ENCODE results near the gene VPS18.

VPS18 gene

DNA sequence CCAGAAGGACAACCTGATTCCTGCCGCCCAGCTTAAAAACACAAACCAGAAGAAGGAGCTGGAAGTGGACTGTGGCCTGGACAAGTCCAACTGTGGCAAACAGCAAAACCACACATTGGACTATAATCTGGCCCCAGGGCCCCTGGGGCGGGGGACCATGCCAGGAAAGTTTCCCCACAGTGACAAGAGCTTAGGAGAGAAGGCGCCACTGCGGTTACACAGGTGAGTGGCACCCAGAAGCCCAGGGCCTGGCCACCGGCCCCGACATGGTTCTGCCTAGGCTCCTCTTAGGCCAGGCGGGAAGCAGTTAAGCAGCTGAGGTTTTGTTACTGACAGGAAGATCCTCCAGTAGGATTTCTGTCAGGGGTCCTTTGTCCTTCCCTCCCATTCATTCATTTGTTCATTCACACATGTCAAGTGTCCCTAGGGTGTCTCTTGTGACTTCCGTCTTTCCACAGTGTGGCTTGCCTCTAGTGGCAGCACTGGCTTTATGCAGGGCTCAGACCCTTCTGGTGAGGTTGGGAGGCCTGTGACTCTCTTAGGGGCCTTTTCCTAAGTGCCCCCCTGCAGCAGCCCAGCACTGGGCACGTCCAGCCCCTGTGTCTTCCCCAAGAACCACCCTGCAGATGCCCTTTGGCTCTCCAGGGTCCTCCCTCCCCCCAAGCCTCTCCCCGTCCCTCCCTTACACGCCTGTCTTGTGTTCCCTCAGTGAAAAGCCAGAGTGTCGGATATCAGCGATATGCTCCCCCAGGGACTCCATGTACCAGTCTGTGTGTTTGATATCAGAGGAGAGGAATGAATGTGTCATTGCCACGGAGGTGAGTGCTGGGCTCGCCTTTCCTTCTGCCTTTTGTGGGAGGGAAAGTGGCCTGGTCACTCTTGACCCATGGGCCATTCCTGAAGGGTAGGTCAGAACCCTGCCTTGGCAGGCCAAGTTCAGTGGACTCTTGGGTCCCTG, 42.7 kb downstream of the VPS18 start:
- no peak for DNase-seq (ENCODE audit: low spot score)

DNA sequence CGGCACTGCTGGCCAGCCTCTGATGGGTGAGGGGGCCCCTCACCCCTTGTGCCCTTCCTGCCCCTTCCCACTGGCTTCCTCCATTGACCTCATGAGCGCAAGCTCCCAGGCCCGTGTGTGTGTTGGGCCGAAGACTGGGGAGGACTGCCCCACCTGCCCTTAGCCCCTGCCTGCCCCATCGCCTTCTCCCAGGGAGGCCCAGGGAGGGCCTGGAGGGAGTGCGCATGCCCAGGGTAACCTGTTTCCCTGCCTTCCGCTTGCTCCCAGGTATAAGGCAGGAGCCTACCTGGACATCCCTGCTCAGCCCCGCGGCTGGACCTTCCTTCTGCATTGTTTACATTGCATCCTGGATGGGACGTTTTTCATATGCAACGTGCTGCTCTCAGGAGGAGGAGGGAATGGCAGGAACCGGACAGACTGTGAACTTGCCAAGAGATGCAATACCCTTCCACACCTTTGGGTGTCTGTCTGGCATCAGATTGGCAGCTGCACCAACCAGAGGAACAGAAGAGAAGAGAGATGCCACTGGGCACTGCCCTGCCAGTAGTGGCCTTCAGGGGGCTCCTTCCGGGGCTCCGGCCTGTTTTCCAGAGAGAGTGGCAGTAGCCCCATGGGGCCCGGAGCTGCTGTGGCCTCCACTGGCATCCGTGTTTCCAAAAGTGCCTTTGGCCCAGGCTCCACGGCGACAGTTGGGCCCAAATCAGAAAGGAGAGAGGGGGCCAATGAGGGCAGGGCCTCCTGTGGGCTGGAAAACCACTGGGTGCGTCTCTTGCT, 43.7 kb downstream of the VPS18 start:
- peak; percentile 72 for DNase-seq (ENCODE audit: low spot score)

GRCh38 chr15:40938536-40938870, 44.3 kb downstream of the VPS18 start:
- no peak for DNase-seq (ENCODE audit: low spot score)

DNA sequence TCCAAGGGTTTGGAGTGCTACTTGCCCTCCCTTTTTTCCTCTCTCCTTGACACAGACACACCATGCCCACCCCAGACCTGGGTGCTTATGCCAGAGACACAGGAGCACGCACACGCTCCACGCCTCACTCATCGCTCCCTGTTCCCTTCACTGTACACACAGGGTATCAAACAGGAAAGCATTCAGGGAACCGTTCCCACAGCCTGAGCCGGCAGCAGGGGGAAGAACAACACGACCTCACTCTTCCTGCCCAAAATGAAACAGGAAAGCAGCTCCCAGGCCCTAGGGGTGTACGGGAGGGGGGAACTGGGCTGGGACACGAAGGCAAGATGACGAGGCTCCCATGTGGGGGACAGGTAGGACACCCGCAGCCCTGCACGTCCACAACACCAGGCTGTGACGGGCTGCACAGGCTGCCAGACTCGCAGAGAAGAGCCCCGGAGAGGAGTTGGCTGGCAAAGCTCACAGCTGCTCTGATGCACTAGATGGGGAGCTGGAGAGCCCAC, 46.1 kb downstream of the VPS18 start:
- DNase-seq (ENCODE audit: low spot score) = no peak

GRCh38 chr15:40941068-40941527, 46.8 kb downstream of the VPS18 start:
- DNase-seq (ENCODE audit: low spot score) = no peak

GRCh38 chr15:40941528-40942336, 47.5 kb downstream of the VPS18 start:
- DNase-seq (ENCODE audit: low spot score) = peak; percentile 97

DNA sequence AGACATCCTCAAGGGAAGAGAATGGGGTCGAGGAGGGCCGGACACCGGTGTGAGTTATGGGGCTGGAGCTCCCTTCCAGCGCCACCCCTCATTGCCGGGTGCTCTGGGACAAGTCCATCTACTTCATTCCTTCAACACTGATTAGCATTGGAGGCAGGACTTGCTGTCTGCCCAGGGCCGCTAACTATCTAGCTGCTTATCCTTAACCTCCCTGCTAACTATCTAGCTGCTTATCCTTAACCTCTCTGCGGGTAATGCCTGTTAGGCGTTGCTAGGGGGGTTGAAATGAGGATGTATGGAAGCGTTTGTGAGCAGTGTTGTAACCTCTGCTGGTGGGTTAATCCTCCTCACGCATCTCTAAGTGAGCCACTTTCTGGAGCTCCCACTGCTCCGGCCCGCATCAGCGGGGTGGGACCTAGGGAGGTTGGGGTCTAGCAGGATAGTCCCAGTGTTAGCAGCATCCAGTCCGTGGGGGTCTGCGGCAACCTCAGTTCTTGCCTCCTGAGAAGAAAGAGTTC, 48.1 kb downstream of the VPS18 start:
- no peak for DNase-seq (ENCODE audit: low spot score)

DNA sequence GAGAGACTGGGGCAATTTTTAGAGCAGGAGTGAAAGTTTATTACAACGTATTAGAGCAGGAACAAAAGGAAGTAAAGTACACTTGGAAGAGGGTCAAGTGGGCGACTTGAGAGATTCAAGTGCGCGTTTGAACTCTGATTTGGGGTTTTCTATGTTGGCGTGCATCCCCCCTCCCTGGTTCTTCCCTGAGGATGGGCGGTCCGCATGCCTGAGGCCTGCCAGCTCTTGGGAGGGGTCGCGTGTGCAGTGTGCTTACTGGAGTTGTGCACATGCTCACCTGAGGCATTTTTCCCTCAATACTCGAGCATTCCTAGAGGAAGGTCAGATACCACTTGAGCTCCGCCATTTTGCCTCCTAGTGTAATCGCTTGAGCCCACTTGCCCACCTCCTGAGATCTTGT, 48.6 kb downstream of the VPS18 start:
- no peak for DNase-seq (ENCODE audit: low spot score)

DNA sequence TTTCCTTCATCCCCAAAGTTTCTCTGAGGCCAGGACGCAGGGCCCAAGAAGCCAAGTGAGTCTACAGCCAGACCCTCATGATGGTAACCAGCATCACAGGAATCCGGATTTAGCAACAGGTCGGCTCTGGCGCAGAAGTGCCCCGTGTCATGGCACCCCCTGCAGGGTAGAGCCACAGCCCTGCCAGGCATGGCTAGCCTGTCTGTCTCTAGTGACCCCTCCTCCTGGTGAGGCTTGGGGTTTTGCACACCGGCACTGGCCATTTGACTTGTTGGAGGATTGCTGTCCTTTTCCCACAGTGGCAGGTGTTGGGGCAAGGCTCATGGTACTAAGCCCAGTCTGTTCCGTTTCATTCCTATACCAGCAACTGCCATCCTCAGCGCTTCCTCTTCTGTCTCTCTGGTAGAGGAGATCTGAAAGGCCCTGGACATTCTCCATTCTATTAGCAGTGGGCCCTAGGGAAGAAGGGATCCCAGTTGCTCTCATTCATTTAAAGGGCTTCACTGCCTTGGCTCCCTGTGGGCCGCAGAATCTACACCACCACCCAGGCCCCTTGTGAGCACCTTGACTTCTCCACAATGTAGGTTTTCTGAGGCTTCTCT, 49.6 kb downstream of the VPS18 start:
- no peak for DNase-seq (ENCODE audit: low spot score)

DNA sequence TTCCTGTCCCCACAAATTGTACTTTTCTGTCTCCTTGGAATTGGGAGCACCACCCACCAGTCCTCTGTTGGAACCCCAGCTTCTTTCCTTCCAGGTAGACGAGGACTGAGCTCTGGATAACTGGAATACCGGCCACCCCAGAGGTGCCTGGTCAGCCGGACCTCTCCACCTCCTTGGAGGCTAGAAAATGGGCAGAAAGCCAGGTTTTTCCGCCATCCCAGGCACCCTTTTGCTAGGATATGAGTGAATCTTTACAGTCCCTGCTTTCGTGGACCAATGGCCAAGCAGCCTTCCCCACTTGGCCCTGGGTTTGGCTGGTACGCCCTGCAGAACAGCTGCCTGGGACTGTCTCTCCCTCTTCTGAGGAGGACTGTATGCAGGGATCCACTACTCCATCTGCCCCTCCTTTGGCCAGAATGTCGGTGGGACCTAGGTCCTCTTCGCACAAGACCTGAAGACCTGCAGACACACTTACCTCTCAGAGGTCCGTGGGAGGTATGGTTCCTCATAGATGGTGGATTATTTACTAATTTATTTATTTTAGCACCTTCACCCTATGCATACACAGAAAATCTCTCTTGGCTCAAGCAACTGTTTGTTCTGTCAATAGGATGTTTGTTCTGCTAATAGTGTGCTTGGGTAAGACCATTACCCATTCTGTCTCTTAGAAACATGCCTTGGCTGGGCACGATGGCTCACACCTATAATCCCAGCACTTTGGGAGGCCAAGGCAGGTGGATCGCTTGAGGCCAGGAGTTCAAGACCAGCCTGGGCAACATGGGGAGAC, 50.5 kb downstream of the VPS18 start:
- no peak for DNase-seq (ENCODE audit: low spot score)

DNA sequence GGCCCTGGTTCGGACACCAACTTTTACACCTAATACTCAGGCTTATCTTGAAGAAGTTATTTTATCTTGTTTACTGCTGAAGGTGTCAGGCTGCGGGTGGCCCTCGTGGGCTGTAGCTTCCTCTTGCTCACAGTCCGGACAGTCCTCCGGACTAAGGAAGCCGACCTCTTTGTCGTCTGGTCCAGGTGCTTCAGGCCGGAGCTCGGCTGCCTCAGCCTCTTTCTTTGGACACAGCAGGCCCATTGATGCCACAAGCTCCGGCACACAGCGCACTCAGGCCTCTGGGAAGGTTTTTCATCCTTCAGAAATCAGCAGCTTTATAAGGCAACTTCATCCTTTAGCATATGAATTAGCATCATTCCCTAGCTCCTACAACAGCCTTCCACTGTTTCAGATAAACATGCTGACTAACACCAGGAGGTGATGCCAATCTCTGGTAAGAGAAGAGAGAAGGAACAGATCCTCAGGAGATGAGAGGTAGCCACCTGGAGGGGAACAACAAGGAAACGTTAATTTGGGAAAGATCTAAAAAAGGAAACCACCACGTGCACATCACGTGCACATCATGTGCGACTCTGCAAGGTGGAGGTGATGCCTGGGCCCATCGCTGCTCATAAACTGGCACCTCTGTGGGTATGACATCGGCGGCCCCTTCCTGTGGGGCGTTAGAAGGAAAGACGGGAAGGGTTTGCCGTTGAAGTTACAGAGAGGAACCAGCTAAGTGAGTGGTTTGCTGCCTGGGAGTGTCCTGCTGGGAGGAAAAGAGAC, 54.6 kb downstream of the VPS18 start:
- DNase-seq (ENCODE audit: low spot score) = no peak

- no peak for DNase-seq (ENCODE audit: low spot score)
These were observed 55.5 kb downstream of the VPS18 start for GRCh38 chr15:40949756-40950207.

DNA sequence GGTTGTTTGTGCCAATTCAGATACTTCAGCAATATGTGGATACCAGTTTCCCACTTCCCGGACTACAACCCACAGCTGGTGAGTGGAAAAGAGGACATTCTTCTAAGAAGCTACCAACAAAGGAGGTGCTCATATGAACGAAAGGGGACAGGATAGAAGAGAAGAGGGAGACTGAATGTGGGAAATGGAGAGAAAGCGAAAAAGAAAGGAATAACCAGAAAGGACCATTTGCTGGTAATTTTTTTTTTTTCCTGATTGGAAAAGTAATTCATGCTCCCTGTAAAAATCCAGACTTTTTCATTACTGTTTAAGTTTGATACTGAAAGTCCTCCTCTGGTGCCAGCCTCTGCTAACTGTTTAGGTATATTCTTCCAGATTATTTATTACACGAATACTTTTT, 57.5 kb downstream of the VPS18 start:
- no peak for DNase-seq (ENCODE audit: low spot score)

DNA sequence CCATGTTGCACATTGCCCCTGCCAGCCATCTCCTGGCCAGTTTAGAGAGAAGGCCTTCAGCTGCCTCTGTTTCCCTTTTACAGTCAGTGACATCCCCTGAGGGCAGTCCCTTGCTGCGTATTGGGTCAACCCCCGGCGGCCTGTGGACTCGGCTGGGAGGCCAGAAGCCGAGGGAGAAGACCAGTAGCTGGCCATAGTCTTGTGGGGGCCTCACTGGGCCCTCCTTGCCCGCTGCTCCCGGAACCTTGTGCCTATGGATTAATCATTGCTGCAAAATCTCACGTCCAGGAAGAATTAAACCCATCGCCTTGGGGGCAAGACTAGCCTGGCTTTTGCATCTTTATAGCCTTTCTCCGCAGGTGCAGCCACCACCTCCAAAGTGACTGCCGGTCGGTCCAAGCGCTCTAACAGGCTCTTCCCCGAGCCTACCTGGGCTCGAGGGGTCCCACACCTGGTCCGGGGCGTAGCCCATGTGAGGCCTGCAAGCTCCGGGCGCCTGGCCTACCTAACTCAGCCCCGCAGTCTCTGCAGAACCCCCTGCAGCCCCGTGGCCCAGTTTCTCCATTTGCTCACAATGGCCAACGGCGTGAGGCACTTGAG, 58.2 kb downstream of the VPS18 start:
- no peak for DNase-seq (ENCODE audit: low spot score)

DNA sequence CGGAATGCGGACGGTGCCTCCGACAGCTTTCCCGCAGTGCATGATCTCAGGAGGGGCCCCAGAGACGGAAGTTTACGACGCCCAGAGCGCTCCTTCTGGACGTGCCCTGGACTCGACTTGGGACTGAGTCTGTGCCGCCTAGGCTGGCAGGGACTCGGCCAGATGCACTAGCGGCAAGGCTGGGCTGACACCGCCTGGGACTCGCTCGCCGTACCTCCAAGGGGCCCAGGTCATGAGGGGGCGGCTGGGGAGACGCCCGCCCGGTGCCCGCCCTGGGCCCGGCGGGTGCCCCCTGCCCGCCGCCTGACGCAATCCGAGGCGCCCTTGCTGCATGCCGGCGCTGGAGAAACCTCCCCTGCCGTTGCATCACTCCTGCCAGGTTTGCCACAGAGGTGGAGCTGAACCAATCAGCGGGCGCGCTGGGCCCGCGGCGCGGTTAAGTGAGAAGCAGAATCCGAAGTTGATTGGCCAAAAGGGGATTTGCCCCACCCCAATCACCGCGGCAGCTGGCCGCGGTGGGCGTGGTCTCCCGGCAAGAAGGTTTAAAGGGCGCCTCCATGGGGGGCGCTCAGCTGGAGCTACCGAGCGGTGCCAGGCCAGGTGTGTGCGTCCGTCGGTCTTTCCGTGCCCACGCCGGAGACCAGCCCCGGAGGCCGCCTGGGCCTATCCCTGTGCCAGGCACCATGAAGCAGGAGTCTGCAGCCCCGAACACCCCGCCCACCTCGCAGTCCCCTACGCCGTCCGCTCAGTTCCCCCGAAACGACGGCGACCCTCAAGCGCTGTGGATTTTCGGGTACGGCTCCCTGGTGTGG, 58.9 kb downstream of the VPS18 start, which contains the start of gene CHAC1:
Gene CHAC1, plus strand, starts transcription at position 571 of the 812 bp plus-strand sequence. Its CDS starts 113 bp downstream, at position 684.
- DNase-seq (ENCODE audit: low spot score) = peak; percentile 100

All from D341Med (cell line).